COLO668 (cell line): ENCODE results near the gene URM1.

Source experiments
- DNase-seq: peaks from one replicate; lab custom pipeline; 2025; ENCODE audit not compliant: unreplicated experiment; lab: John Stamatoyannopoulos, UW

The URM1 gene

DNA sequence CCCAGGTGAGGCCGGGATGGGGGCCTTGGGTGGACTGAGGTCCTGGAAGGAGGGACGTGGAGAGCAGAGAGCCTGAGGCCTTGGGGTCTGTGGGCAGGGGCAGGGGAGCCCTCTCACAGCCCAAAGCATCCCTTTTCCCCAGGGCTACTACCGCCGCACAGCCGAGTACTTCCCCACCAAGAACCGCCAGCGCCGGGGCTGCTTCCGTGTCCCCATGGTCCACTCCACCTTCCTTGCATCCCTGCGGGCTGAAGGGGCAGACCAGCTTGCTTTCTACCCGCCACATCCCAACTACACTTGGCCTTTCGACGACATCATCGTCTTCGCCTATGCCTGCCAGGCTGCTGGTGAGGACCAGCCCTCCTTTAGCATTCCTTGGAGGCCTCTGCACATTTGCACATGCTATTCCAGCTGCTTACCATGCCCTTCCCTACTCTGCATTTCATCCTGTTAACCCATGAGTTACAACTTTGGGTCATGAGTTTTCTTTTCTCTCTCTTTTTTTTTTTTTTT lies 53.1 kb downstream of the URM1 start:
- no peak for DNase-seq

DNA sequence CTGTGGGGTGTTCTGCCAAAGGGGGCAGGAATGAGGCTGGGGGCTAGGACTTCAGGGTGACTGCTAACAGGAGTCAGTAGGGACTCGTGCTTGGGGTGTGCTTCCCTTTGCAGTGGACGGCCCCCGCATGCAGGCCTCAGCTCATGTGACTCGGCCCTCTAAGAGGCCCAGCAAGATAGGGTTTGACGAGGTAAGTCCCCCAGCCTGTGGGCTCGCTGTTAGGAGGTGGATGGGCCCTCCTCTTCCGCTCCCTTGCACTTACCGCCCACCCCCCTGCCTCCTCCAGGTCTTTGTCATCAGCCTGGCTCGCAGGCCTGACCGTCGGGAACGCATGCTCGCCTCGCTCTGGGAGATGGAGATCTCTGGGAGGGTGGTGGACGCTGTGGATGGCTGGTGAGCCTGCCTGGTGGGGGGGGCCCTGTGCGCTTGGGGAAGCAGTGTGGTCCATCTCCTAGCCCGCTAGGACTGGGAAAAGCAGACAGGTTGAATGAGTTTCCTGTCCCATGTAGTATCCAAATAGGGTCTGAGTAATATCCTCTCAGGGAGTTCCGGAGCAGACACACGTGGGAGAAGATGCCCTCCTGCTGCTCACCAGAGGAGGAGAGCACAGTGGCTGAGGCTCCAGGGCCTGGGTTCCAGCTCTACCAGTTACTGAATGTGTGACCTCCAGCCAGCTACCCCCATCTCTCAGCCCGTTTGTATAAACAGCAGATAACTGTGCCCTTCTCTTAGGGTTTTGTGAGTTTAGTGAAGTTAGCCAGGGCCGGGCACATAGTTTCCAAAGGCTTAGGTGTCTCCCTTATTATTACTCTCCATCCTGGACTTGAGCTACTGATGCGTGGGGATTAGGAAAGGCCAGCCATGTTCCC lies 57.7 kb downstream of the URM1 start:
- DNase-seq = no peak

DNA sequence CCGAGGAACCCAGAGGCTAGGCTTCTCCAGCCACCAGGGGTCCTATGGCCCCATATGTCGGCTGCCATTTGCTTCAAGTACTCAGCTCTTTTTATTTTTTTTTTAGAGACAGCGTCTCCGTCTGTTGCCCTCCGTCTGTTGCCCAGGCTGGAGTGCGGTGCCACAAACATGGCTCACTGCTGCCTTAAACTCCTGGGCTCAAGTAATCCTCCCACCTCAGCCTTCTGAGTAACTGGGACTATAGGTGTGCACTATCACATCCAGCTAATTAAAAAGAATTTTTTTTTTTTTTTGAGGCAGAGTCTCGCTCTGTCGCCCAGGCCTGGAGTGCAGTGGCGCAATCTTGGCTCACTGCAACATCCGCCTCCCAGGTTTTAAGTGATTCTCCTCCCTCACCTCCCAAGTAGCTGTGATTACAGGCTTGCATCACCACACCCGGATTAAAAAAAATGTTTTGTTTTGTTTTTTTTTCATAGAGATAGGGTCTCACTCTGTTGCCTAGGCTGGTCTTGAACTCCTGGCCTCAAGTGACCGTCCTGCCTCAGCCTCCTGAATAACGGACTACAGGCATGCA lies 58.4 kb downstream of the URM1 start:
- no peak for DNase-seq

- no peak for DNase-seq
Measured at GRCh38 chr9:128431207-128431606, 60.0 kb downstream of the URM1 start.

DNA sequence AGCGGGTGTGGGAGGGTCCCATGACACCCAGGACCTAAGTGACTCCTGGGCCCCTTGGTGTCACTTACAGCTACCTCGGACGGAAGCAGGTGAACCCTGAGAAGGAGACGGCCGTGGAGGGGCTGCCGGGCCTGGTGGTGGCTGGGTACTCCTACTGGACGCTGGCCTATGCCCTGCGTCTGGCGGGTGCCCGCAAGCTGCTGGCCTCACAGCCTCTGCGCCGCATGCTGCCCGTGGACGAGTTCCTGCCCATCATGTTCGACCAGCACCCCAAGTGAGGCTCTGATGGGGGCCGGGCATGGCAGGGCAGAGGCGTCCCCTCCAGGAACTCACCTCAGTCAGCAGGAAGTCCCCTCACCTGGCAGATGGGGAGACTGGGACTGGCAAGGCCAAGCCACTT lies 63.2 kb downstream of the URM1 start:
- DNase-seq = no peak

- DNase-seq = no peak
Measured at GRCh38 chr9:128435611-128436010, 64.4 kb downstream of the URM1 start.

DNA sequence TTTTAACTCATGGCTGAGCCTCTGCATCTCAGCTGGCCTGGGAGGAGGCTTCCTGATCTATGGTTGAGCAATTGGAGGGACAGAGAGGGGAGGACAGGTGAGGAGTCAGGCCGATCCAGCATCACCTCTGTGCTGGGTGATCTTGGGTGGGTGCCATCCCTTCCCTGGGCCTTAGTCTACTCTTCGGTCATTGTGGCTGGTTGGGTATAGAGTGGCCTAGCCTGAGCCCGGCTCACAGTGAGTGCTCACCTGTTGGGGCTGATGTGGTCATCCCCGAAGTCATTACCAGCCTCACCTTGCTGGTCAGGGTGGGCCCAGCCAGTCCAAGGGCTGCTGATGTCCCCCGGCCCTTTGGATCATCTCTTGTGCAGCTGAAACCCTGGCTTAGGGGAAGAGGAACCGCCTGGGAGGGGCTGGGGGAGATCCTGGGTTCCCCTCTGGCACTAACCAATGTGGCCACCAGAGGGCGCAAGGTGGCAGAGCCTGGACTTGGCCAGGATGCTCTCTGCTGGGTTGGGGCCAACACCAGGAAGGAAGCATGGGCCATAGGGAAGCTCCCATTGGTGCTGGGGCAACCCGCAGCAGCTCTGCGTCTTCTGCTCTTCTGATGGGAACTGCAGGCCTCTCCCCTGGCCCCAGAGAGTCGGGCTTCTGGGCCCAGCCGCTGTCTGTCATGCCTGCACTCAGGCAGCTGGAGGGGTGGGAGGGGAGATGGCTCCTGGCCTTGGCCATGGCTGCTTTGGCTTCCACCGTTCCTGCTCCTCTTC lies 67.4 kb downstream of the URM1 start:
- peak; percentile 79 for DNase-seq

- DNase-seq = no peak
Measured at GRCh38 chr9:128439273-128439672, 68.1 kb downstream of the URM1 start.
